Transverse colon (tissue), 4 donors: Measurements from ENCODE around the gene DRD4. TPM values are rescaled to one million over a fixed set of nuclear protein-coding genes. Genes with fewer than 3 reads are reported as not detected.

Experiments used
- DNase-seq: peaks from one replicate; pipeline ENCODE4 v3.0.0-alpha.2; 2019
- H3K27ac ChIP-seq, 4 donors: fragments of 200-600 bp; sonication (generic); 2 replicates each; pipeline ENCODE4 v1.5.1; 2016 to 2018; ENCODE audit warnings: inconsistent platforms in 4 of 4
- H3K27me3 ChIP-seq: fragments of 200-600 bp; sonication (generic); 2 replicates; pipeline ENCODE4 v1.5.1; 2017; ENCODE audit warnings: inconsistent platforms
- H3K36me3 ChIP-seq, 4 donors: fragments of 200-600 bp; sonication (generic); 2 replicates each; pipeline ENCODE4 v1.5.1; 2017 to 2019; ENCODE audit warnings: inconsistent platforms in 4 of 4
- H3K4me1 ChIP-seq, 4 donors: fragments of 200-600 bp; sonication (generic); 2 replicates each; pipeline ENCODE4 v1.5.1; 2017 to 2020; ENCODE audit warnings: inconsistent platforms in 4 of 4
- H3K4me3 ChIP-seq, 4 donors: fragments of 200-600 bp; sonication (generic); 1 replicate in 1 of 4; 2 replicates in 3 of 4; pipeline versions ENCODE4 v1.5.1 to v1.6.1; 2017 to 2019; ENCODE audit warnings: inconsistent platforms in 4 of 4
- H3K9me3 ChIP-seq, 2 donors: fragments of 200-600 bp; sonication (generic); 2 replicates each; pipeline ENCODE4 v1.5.1; 2017 to 2019; ENCODE audit warnings: inconsistent platforms in 2 of 2
- CTCF ChIP-seq, 5 experiments: fragments of 200-600 bp in 3 of 5; fragments of 450-650 bp in 2 of 5; sonication (generic) in 3 of 5; IDR thresholded peaks; 1 replicate in 2 of 5; 2 replicates in 3 of 5; pipeline ENCODE4 v1.5.1; 2016 to 2017; ENCODE audit warnings: antibody characterized with exemption in 5 of 5, inconsistent platforms in 3 of 5, mild to moderate bottlenecking in 2 of 5, moderate library complexity in 1 of 5
- EP300 ChIP-seq: sonication (generic); formaldehyde crosslinking; IDR thresholded peaks from one replicate; pipeline ENCODE4 v1.6.1; 2017; ENCODE audit warnings: antibody characterized with exemption, low read depth
- POLR2A ChIP-seq: fragments of 450-650 bp; IDR thresholded peaks from one replicate; pipeline ENCODE4 v1.6.1; 2016; ENCODE audit warnings: antibody characterized with exemption, mild to moderate bottlenecking, moderate library complexity
- POLR2AphosphoS5 ChIP-seq, 3 donors: sonication (generic); formaldehyde crosslinking; IDR thresholded peaks; one replicate each; pipeline ENCODE4 v1.6.1; 2016; ENCODE audit warnings: antibody characterized with exemption in 3 of 3
- WGBS, 2 donors: methylation state at CpG; one replicate each; pipeline ENCODE4 v1.1.5; 2018; ENCODE audit warnings: low coverage in 1 of 2; 5-methylcytosine and 5-hydroxymethylcytosine counted together
- in situ Hi-C, 4 donors: fragments of 200-750 bp; cut with MboI; loops; one replicate each; pipeline versions ENCODE4 v1.15.0 to v1.15.1; 2017; ENCODE audit warnings: low sequenced_read_pairs in 3 of 4, low pct_ligation_motif_present in 1 of 4, low pct_unique_long_range_greater_than_20kb in 1 of 4
- intact Hi-C: fragments of 100-400 bp; cut with DNase I; formaldehyde crosslinking; loops from one replicate; pipeline ENCODE4 v1.15.1; 2023; ENCODE audit warnings: low total_unique reads
- total RNA-seq, 4 donors: library from RNA; depleted of rRNA; stranded (reverse); fragments of >200 nt; gene quantifications; one replicate each; pipeline ENCODE4 v1.1.0, GENCODE V29; 2016

DRD4 gene
- total RNA-seq, 4 donors from 2014 or later: not detected

DNA sequence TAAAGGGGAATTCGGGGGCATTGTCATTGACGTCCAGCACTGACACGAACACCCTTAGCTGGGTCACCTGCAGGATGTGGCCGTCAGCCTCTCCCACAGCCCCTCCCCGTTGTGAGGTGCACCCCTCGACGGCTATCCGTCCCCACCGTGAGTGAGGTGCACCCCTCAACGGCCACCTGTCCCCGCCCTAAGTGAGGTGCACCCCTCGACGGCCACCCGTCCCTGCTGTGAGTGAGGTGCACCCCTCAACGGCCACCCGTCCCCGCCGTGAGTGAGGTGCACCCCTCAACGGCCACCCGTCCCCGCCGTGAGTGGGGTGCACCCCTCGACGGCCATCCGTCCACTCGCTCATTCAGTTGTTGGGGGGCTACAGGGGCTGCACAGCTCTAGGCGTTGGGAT is 15.2 kb upstream of the DRD4 start:
- WGBS, 2 donors: 84 to 85% methylated on average over 4 to 27 of the region's 27 CpGs
- no peak for DNase-seq
- H3K4me3 ChIP-seq: no peak overlapping the region
- in situ Hi-C loops: no loop called here
- no peak for TF ChIP-seq EP300
- no peak for TF ChIP-seq POLR2A
- TF ChIP-seq CTCF (IDR thresholded peaks at IDR 0.05): no peak
- no peak for TF ChIP-seq POLR2AphosphoS5 (IDR thresholded peaks at IDR 0.05)
- intact Hi-C loops: no loop called here
- H3K36me3 ChIP-seq: no peaks in the 10 kb centered on the region
- peaks cover 6 to 22% (median 19%) of the 10 kb centered on the region in 4 donors for H3K4me1 ChIP-seq
- H3K27ac ChIP-seq: no peak overlapping the region
- peaks cover 21% of the 10 kb centered on the region for H3K27me3 ChIP-seq
- H3K9me3 ChIP-seq: no peaks in the 10 kb centered on the region

GRCh38 chr11:623349-623869 is 13.7 kb upstream of the DRD4 start:
- intact Hi-C loops (no loop called here), in situ Hi-C loops (no loop called here)
- TF ChIP-seq CTCF (IDR thresholded peaks at IDR 0.05) (no peak), EP300 (no peak), POLR2AphosphoS5 (IDR thresholded peaks at IDR 0.05) (no peak), POLR2A (no peak)
- Histone ChIP-seq H3K4me1 (peaks cover 6 to 22% (median 19%) of the 10 kb centered on the region in 4 donors), H3K9me3 (no peaks in the 10 kb centered on the region), H3K4me3 (no peak overlapping the region), H3K36me3 (no peaks in the 10 kb centered on the region), H3K27me3 (peaks cover 26% of the 10 kb centered on the region), H3K27ac (peak overlapping the region in 2 of 4 donors; percentile 83 to 91)
- DNase-seq: no peak
- 69% methylated on average over 15 of the region's 15 CpGs; no CpG with 5 or more reads in 1 of the 2 donors for WGBS, 2 donors

DNA sequence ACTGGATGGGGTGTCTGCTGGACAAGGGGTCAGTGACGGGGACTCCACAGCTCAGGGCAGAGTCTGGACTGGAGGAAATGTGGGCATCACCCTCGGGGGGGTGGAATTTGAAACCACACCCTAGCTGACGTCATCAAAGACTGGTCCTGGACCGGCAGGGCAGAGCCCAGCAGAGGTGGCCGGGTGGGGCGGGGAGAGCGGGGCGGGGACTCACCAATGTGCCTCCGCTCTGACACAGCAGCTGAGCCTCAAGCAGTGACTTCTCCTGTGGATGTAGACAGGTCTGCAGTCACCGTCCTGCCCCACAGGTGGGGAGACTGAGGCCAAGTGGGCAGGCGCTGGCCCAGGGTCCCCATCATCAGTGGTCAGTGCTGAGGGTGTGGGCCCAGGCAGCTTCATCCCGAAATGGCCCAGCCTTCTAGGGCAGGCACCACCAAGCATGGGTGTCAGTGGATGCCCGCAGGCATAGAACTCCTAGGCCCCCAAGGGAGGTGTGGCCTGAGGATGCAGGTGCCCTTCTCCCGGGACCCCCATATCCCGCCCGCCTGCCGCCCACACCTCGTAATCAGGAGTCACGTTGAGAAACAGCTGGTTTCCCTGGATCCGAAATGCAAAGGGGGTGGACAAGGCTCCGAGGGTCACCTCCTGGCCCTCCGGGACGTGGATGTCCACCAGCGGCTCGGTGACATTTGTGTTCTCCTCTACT is 12.9 kb upstream of the DRD4 start:
- Histone ChIP-seq H3K4me3 (peak overlapping the region in 3 of 4 donors; percentile 37 to 52 (median 42)), H3K27me3 (peaks cover 26% of the 10 kb centered on the region), H3K4me1 (peaks cover 6 to 22% (median 19%) of the 10 kb centered on the region in 4 donors), H3K36me3 (no peaks in the 10 kb centered on the region), H3K9me3 (no peaks in the 10 kb centered on the region), H3K27ac (peak overlapping the region; percentile 82 to 91 (median 86))
- 55% methylated on average over 17 of the region's 25 CpGs; no CpG with 5 or more reads in 1 of the 2 donors for WGBS, 2 donors
- intact Hi-C loops: no loop called here
- in situ Hi-C loops: no loop called here
- TF ChIP-seq POLR2AphosphoS5 (IDR thresholded peaks at IDR 0.05) (peak; percentile 20 to 90 (median 83)), POLR2A (peak; percentile 43), CTCF (IDR thresholded peaks at IDR 0.05) (no peak), EP300 (no peak)
- peak; percentile 92 for DNase-seq

- Histone ChIP-seq H3K4me1 (peaks cover 6 to 22% (median 19%) of the 10 kb centered on the region in 4 donors), H3K27ac (peak within 1 kb of the TSS; percentile 82 to 91 (median 86)), H3K9me3 (no peaks in the 10 kb centered on the region), H3K36me3 (no peaks in the 10 kb centered on the region), H3K4me3 (peak within 1 kb of the TSS in 3 of 4 donors; percentile 37 to 52 (median 42)), H3K27me3 (peaks cover 26% of the 10 kb centered on the region)
- intact Hi-C loops: no loop called here
- TF ChIP-seq POLR2A (peak; percentile 81), POLR2AphosphoS5 (IDR thresholded peaks at IDR 0.05) (peak; percentile 26 to 91 (median 90)), EP300 (no peak)
- WGBS, 2 donors: 48% methylated on average over 33 of the region's 33 CpGs; no CpG with 5 or more reads in 1 of the 2 donors
- in situ Hi-C loops: no loop called here
- DNase-seq: peak; percentile 83
These were observed 12.1 kb upstream of the DRD4 start, which contains the start of gene CDHR5 for GRCh38 chr11:624705-625635. Gene CDHR5 (minus strand): TSS chr11:624955. CDS start chr11:624902, 53 bp downstream.
